BLaER1 treated with 17β-estradiol and CSF1 and Interleukin-3, amounts not matched to agents 10 nM and 100 nM (cell line): Measurements from ENCODE around the gene DDX56.

Source experiments
- H3K27ac ChIP-seq, 11 experiments: shearing (Covaris generic); formaldehyde crosslinking; 2 replicates each; pipeline ENCODE4 v1.8.1; 2022
- H3K27me3 ChIP-seq, 11 experiments: shearing (Covaris generic); formaldehyde crosslinking; 2 replicates each; pipeline ENCODE4 v1.8.1; 2022
- H3K36me3 ChIP-seq, 11 experiments: shearing (Covaris generic); formaldehyde crosslinking; 2 replicates each; pipeline ENCODE4 v1.8.1; 2022
- H3K4me1 ChIP-seq, 10 experiments: shearing (Covaris generic); formaldehyde crosslinking; 2 replicates each; pipeline ENCODE4 v1.8.1; 2022
- H3K4me2 ChIP-seq, 11 experiments: shearing (Covaris generic); formaldehyde crosslinking; 2 replicates each; pipeline ENCODE4 v1.8.1; 2022
- H3K4me3 ChIP-seq, 10 experiments: shearing (Covaris generic); formaldehyde crosslinking; 2 replicates each; pipeline ENCODE4 v1.8.1; 2022
- H3K9ac ChIP-seq, 11 experiments: shearing (Covaris generic); formaldehyde crosslinking; 2 replicates each; pipeline ENCODE4 v1.8.1; 2022
- H3K9me3 ChIP-seq, 11 experiments: shearing (Covaris generic); formaldehyde crosslinking; replicated peaks in 1 of 11; 2 replicates each; pipeline ENCODE4 v1.8.1; 2022
- H4K20me1 ChIP-seq, 11 experiments: shearing (Covaris generic); formaldehyde crosslinking; 2 replicates each; pipeline ENCODE4 v1.8.1; 2022
- Cebpa-rat ChIP-seq, 11 experiments: shearing (Covaris generic); IDR thresholded peaks; 2 replicates each; pipeline ENCODE4 v1.8.1; 2022

Gene DDX56

GRCh38 chr7:44572771-44573170 lies 937 bp downstream of the DDX56 start:
- H3K36me3 ChIP-seq: peaks cover 63 to 83% (median 72%) of the 10 kb centered on the region in 11 experiments
- peak overlapping the region; percentile 80 to 95 (median 92); a peak in 21 of 22 replicates for H3K27ac ChIP-seq
- H3K4me3 ChIP-seq: peak overlapping the region; percentile 71 to 98 (median 87)
- no peaks in the 10 kb centered on the region for H3K9me3 ChIP-seq
- peak overlapping the region; percentile 84 to 96 (median 94) for H3K9ac ChIP-seq
- H3K4me2 ChIP-seq: peak overlapping the region; percentile 87 to 98 (median 95)
- H3K27me3 ChIP-seq: no peaks in the 10 kb centered on the region
- H3K4me1 ChIP-seq: peaks cover 24 to 32% (median 28%) of the 10 kb centered on the region in 10 experiments
- H4K20me1 ChIP-seq: peaks cover 4 to 54% (median 44%) of the 10 kb centered on the region in 11 experiments; a peak in 17 of 22 replicates
- TF ChIP-seq Cebpa-rat (IDR thresholded peaks at IDR 0.05): no peak

DNA sequence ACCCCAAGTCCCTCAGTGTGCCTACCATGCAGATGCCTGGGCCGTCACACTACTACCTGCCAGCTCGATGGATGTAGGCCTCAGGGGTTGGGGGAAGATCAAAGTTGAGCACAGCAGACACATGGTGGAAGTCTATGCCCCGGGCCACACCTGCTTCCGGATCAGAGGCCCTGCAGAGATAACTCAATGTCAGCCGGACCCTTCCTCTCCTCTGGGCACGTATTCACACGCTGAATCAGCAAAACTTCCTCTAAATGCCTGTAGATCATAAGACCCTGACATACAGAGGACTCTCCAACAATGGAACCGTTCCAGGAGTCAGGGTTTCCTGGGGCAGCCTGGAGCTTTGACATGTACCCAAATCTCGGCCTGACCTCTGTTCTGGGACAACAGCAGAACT lies 3.7 kb downstream of the DDX56 start:
- no peaks in the 10 kb centered on the region for H3K27me3 ChIP-seq
- peaks cover 74 to 82% (median 79%) of the 10 kb centered on the region in 11 experiments for H3K36me3 ChIP-seq
- peaks cover 9 to 82% (median 70%) of the 10 kb centered on the region in 11 experiments; a peak in 21 of 22 replicates for H4K20me1 ChIP-seq
- no peak for TF ChIP-seq Cebpa-rat (IDR thresholded peaks at IDR 0.05)
- no peak overlapping the region for H3K27ac ChIP-seq
- H3K9ac ChIP-seq: peak overlapping the region in 3 of 11 experiments; percentile 14 to 47 (median 22); a peak in 3 of 22 replicates
- no peaks in the 10 kb centered on the region for H3K9me3 ChIP-seq
- H3K4me2 ChIP-seq: no peak overlapping the region
- no peak overlapping the region for H3K4me3 ChIP-seq
- peaks cover 20 to 25% (median 22%) of the 10 kb centered on the region in 10 experiments for H3K4me1 ChIP-seq

DNA sequence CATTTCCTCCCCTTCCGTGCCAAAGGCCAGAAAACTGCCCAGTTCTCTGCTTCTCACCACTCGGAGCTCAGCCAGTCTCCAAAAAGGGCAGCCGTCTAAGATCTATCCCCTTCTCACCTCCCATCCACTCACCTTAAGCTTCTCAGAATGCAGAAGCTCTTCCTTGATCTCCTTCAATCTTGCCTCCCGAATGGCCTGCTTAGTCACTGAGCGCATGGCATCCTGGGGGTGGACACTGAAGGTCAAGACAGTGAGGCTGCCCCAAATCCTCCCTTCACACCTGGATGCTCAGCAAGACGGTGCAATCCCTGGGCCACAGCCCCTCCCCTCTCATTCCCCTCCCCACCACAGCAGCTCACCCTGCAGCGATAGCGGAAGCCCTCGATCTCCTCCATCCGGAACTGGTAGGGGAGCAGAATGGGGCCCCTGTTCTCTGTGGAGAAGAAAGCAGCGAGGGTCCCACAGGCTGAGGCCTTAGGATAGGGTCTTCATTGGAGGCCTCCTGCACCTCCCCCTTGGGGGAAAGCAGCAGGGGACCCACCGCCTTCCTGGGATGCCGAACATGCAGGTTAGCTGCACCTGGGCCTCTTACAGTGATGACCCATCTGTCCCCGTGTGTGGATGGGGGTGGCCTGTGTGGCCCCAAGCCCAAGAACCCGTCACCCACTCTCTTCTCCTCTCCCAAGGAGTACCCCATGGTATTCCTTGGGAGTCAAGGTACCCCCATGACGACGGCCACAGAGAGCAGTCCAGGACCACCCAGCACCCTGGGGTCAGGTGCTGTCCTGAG lies 4.7 kb downstream of the DDX56 start:
- H3K4me3 ChIP-seq: no peak overlapping the region
- no peak overlapping the region for H3K4me2 ChIP-seq
- H3K27me3 ChIP-seq: no peaks in the 10 kb centered on the region
- no peak overlapping the region for H3K27ac ChIP-seq
- H3K9me3 ChIP-seq: no peaks in the 10 kb centered on the region
- H3K4me1 ChIP-seq: peaks cover 13 to 19% (median 14%) of the 10 kb centered on the region in 10 experiments
- H3K9ac ChIP-seq: peak overlapping the region in 4 of 11 experiments; percentile 5 to 47 (median 26); a peak in 1 of 22 replicates
- TF ChIP-seq Cebpa-rat (IDR thresholded peaks at IDR 0.05): no peak
- peaks cover 84 to 92% (median 88%) of the 10 kb centered on the region in 11 experiments for H3K36me3 ChIP-seq
- peaks cover 13 to 92% (median 80%) of the 10 kb centered on the region in 11 experiments; a peak in 21 of 22 replicates for H4K20me1 ChIP-seq

GRCh38 chr7:44567884-44568283 lies 5.8 kb downstream of the DDX56 start:
- Histone ChIP-seq H4K20me1 (peaks cover 13 to 100% (median 90%) of the 10 kb centered on the region in 11 experiments; a peak in 21 of 22 replicates), H3K27ac (no peak overlapping the region), H3K4me3 (no peak overlapping the region), H3K9me3 (no peaks in the 10 kb centered on the region), H3K9ac (peak overlapping the region in 2 of 11 experiments; percentile 20 to 33; a peak in 1 of 22 replicates), H3K4me2 (no peak overlapping the region), H3K36me3 (peaks cover 89 to 98% (median 97%) of the 10 kb centered on the region in 11 experiments), H3K27me3 (no peaks in the 10 kb centered on the region), H3K4me1 (peaks cover 10 to 17% (median 11%) of the 10 kb centered on the region in 10 experiments)
- TF ChIP-seq Cebpa-rat (IDR thresholded peaks at IDR 0.05): no peak

GRCh38 chr7:44566680-44567079 lies 7.0 kb downstream of the DDX56 start:
- H3K27ac ChIP-seq: no peak overlapping the region
- no peak for TF ChIP-seq Cebpa-rat (IDR thresholded peaks at IDR 0.05)
- H3K27me3 ChIP-seq: no peaks in the 10 kb centered on the region
- H3K9me3 ChIP-seq: no peaks in the 10 kb centered on the region
- no peak overlapping the region for H3K4me3 ChIP-seq
- H3K4me1 ChIP-seq: peaks cover 0 to 7% (median 0%) of the 10 kb centered on the region in 10 experiments; a peak in 3 of 20 replicates
- no peak overlapping the region for H3K9ac ChIP-seq
- peaks cover 13 to 98% (median 91%) of the 10 kb centered on the region in 11 experiments; a peak in 21 of 22 replicates for H4K20me1 ChIP-seq
- H3K4me2 ChIP-seq: no peak overlapping the region
- H3K36me3 ChIP-seq: peaks cover 77 to 86% (median 85%) of the 10 kb centered on the region in 11 experiments

DNA sequence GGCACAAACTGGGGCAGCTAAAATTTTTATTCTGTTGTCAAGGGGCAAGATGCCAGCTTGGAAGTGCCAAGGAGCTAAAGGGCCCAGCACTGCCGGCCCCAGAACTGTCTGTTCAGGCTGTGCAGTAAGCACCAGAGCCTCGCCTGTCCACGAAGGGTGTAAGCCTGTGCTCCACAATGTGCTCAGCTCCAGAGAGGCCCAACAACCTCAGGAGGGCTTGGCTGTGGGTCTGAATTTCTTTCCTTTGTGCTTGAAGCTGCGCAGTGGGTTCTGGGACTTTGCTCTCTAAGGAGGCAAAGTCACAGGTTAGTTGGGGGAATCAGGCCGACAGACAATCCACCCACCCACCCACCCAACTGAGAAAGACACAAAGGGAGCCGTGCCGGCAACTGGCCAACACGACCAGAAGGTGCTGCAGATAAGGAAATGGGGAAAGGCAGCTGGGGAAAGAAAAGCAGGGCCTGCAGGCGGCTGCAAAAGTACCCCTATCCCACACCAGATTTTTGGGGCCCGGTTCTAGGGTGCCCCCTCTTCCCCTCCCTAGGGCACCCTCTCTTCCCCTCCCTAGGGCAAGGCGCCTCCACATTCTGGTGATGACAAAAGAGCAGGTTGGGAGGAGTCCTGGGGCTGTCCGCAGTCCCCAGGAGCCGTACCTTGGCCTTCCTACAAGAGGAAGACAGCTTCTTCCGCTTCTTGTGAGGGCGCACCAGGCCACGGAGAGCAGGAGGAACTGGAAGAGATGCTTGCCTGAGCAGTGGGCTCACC lies 7.7 kb downstream of the DDX56 start:
- Histone ChIP-seq H3K4me1 (peaks cover 0 to 5% (median 0%) of the 10 kb centered on the region in 10 experiments; a peak in 1 of 20 replicates), H3K4me3 (no peak overlapping the region), H3K9me3 (no peaks in the 10 kb centered on the region), H3K4me2 (no peak overlapping the region), H3K9ac (no peak overlapping the region), H4K20me1 (peaks cover 13 to 96% (median 89%) of the 10 kb centered on the region in 11 experiments; a peak in 21 of 22 replicates), H3K27me3 (no peaks in the 10 kb centered on the region), H3K27ac (no peak overlapping the region), H3K36me3 (peaks cover 70 to 79% (median 78%) of the 10 kb centered on the region in 11 experiments)
- no peak for TF ChIP-seq Cebpa-rat (IDR thresholded peaks at IDR 0.05)

DNA sequence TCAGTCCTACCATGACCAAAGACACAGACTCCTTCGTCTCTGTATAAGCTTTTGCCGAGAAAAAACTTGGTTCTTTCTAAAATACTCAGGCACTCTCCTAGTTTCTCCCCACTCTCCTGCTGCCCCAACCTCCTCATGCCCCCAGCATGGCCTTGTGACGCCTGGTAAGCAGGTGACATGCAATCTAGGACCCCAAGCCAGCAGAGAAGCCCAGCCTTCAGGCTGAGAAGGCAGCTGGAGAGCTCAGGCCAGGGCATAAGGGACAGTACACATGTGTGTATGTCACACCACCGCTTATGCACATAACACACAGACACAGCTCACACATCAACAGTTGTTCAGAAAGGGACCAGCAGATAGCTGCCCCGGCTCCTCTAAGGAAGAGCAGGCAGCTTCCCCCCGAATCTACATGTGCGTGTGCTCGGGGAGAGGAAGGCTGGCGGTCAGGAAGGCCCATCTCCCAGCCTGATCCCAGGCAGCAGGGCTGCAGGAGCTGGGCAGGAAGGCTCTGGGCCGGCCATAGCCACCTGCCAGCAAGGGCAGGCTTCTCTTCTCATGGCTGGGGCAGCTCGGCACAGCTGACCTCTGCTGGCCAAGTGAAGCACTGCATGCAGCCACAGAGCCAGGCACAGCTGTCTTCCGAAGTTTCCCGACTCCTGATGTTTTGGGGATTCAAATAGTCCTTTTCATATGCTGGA lies 8.5 kb downstream of the DDX56 start:
- no peak for TF ChIP-seq Cebpa-rat (IDR thresholded peaks at IDR 0.05)
- Histone ChIP-seq H3K9ac (no peak overlapping the region), H3K9me3 (no peaks in the 10 kb centered on the region), H3K27me3 (no peaks in the 10 kb centered on the region), H3K36me3 (peaks cover 63 to 72% (median 71%) of the 10 kb centered on the region in 11 experiments), H4K20me1 (peaks cover 13 to 92% (median 81%) of the 10 kb centered on the region in 11 experiments; a peak in 21 of 22 replicates), H3K4me3 (no peak overlapping the region), H3K27ac (no peak overlapping the region), H3K4me1 (peaks cover 0 to 5% (median 0%) of the 10 kb centered on the region in 10 experiments; a peak in 1 of 20 replicates), H3K4me2 (no peak overlapping the region)

DNA sequence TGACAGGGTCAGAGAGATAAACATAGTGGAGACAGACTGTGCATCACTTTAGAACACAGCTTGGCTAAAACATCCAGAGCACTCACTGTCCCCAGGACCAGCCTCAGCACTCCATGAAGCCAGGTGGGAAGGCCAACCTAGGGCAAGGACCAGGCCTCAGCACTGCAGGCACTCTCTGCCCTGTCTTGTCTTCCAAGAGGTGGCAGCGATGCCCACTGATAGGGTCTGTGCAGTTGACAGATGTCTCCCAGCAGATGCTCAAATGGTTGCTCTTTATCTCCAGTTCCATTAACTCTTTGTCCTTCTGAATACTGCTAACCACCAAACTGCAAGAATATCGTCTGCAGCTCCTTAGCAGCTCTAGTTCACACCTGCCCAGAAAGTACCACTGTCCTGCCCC lies 9.1 kb downstream of the DDX56 start:
- Histone ChIP-seq H3K36me3 (peaks cover 56 to 66% (median 64%) of the 10 kb centered on the region in 11 experiments), H3K27ac (no peak overlapping the region), H3K27me3 (no peaks in the 10 kb centered on the region), H3K4me1 (peaks cover 0 to 5% (median 0%) of the 10 kb centered on the region in 10 experiments; a peak in 1 of 20 replicates), H3K9me3 (no peaks in the 10 kb centered on the region), H3K9ac (no peak overlapping the region), H4K20me1 (peaks cover 9 to 90% (median 75%) of the 10 kb centered on the region in 11 experiments; a peak in 21 of 22 replicates), H3K4me3 (no peak overlapping the region), H3K4me2 (no peak overlapping the region)
- TF ChIP-seq Cebpa-rat (IDR thresholded peaks at IDR 0.05): no peak
